RWPE1 (cell line): ENCODE results near the gene TNS3.

Experiments
- CTCF ChIA-PET: fragments of 350-600 bp; sonication (Branson Sonifier 250); formaldehyde crosslinking; extraction: SDS; loops from one replicate; lab custom pipeline; 2021; lab: Yijun Ruan, JAX
- POLR2A ChIA-PET: fragments of 400-600 bp; formaldehyde crosslinking; extraction: SDS; loops from one replicate; lab custom pipeline; 2020; ENCODE audit warnings: antibody characterized with exemption; ENCODE audit not compliant: low non-redundant PET; lab: Yijun Ruan, JAX
- DNase-seq: peaks from one replicate; pipeline ENCODE4 v3.0.0; 2012; ENCODE audit warnings: low spot score
- H3K27ac ChIP-seq: fragments of 450-650 bp; 2 replicates; pipeline ENCODE4 v1.5.1; 2017
- CTCF ChIP-seq: fragments of 450-650 bp; conservative IDR thresholded peaks from 2 replicates; pipeline ENCODE4 v1.5.1; 2017; ENCODE audit warnings: low read depth, mild to moderate bottlenecking

TNS3 gene

DNA sequence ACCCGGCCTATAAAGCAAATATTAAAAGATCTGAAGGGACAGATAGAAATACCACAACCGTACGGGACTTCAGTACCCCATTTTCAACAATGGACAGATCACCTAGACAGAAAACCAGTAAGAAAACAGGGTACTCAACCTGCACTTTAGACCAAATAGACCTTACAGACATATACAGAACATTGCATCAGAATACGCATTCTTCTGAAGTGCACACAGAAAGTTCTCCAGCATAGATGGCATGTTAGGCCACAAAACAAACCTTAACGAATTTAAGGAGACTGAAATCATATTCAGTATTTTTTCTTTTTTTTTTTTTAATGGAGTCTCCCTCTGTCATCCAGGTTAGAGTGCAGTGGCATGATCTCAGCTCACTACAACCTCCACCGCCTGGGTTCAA, 151.5 kb downstream of the TNS3 start:
- H3K27ac ChIP-seq, result no peak overlapping the region
- ChIA-PET POLR2A (no interaction called here), CTCF (no interaction called here)
- no peak for TF ChIP-seq CTCF
- DNase-seq, result no peak

GRCh38 chr7:47428768-47429472, 153.0 kb downstream of the TNS3 start:
- no peak for TF ChIP-seq CTCF
- no peak for DNase-seq
- ChIA-PET POLR2A (no interaction called here), CTCF (no interaction called here)
- 0 out of 2 replicates have a peak overlapping the region, but pooled peaks have one; percentile 4 for H3K27ac ChIP-seq

DNA sequence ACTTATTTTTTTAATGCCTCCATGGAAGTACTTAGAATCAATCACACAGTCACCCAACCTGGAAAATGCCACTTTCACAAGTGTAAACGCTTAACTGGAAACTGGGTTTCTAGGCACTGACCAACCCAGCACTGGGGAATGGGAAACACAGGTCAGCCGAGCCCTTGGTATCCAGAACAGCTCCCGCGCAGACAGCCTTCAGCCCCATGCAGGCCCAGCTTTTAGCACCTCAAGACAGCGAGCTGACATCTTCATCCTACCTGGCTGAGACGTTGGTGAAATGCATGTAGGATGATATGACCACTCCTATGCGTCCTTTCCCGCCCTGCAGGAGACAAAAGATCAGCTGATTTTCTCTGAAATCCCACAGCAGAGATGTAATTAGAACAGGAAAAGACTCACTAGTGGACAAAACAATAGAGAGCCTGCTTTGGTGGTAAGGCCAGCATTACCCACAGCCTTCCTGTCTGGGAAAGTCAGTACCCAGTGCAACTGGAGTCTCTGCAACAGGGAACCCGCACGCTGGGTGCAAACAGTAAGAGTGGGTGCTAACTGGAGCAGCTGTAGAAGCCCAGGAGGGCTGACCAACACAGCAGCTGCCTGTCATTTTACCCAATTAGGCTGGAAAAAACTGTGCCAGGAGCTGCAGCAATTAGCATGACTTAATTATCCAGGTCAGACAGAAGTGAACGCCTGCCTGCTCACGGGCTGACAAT, 153.7 kb downstream of the TNS3 start:
- CTCF ChIA-PET, result interaction anchor here (0.7 kb wide), 2 partner anchors 28 to 174 kb away, joined by 3 read pairs; no protein-coding TSS in a partner anchor
- POLR2A ChIA-PET, result no interaction called here
- 0 out of 2 replicates have a peak overlapping the region, but pooled peaks have one; percentile 4 for H3K27ac ChIP-seq
- TF ChIP-seq CTCF, result no peak
- no peak for DNase-seq

DNA sequence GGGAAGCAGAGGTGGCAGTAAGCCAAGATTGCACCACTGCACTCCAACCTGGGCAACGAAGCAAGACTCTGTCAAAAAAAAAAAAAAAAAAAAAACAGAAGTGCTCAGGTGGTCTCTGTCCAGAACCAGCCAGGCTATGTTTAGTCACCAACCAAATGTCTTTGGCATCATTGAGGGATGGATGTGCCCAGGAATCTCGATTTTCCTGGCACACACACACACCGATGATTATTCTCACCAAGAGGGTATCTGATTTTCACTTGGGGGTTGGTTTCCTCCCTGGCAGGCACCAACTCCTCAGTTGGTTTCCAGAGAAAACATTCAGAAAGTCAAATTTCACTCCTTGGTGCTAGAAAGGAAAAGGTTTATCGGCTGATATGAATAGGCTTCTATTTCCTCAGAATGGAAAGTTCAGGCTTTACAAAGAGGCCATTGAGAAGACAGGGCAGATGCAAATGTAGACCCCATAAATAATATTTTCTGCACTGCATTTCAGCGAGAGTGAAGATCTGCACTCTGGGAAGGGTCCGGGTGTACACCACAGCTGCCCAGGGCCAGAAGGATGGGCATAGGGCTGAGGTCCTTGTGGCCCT, 154.8 kb downstream of the TNS3 start:
- ChIA-PET CTCF (interaction anchor here (1.0 kb wide), 1 partner anchor 161 kb away, joined by 3 read pairs; no protein-coding TSS in a partner anchor), POLR2A (no interaction called here)
- no peak overlapping the region for H3K27ac ChIP-seq
- TF ChIP-seq CTCF, result no peak
- no peak for DNase-seq

DNA sequence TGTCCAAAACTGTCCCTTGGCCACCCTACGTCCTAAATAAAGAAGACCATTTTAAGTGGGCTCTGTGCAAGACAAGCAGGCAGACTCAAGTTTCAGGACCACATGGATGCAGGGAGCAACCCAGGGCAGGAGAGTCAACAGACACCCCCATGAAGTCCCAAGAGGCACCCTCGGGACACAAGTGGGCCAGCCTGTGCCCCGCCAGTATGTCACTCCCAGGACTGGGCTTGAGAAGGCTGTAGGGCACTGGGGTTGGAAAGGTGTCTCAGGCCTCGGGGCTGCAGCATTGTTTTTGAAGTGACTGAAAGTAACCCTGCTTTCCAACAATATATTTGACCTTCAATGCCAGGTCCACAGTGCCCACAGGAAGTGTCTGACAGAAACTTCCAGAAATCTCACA, 157.4 kb downstream of the TNS3 start:
- ChIA-PET POLR2A (no interaction called here), CTCF (no interaction called here)
- DNase-seq, result no peak
- TF ChIP-seq CTCF, result no peak
- H3K27ac ChIP-seq, result no peak overlapping the region

DNA sequence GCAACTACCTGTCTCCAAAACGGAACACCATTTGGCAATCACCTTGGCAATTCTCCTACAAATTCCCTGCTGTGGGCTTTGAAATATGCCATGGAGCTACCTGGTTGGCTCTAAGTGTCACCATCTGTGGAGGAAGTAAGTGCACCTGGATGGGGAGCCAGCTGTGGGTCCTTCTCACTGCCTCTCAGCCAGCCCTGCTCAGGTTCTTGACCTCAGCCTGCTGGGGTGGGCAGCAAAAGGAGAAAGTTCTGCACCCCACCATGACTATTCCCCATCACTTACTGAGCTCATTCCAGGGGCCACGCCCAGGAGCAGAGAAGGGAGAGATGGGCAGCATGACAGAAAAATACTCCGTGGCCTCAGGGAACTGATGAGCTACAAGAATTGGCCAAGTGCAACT, 158.7 kb downstream of the TNS3 start:
- no peak overlapping the region for H3K27ac ChIP-seq
- no peak for TF ChIP-seq CTCF
- CTCF ChIA-PET, result no interaction called here
- POLR2A ChIA-PET, result no interaction called here
- no peak for DNase-seq
